ENCODE measurements around the gene CREBBP.
"Not testable (repeated sequence)": the region's sequence is repeated elsewhere in the genome, so short reads cannot be mapped to it uniquely, and the experiment has no call there.

CREBBP gene

GRCh38 chr16:3731126-3731935, 149.2 kb downstream of the CREBBP start:
- no peak for DNase-seq

GRCh38 chr16:3730161-3731125, 150.1 kb downstream of the CREBBP start:
- no peak for DNase-seq

GRCh38 chr16:3729161-3730112, 151.1 kb downstream of the CREBBP start:
- no peak for DNase-seq

GRCh38 chr16:3728424-3729160, 151.9 kb downstream of the CREBBP start:
- DNase-seq, result no peak

GRCh38 chr16:3727806-3728381, 152.6 kb downstream of the CREBBP start:
- no peak for DNase-seq

GRCh38 chr16:3726021-3726687, 154.4 kb downstream of the CREBBP start:
- no peak for DNase-seq

GRCh38 chr16:3725276-3725675, 155.2 kb downstream of the CREBBP start:
- DNase-seq, result no peak

GRCh38 chr16:3722508-3722907, 158.0 kb downstream of the CREBBP start:
- no peak for DNase-seq

GRCh38 chr16:3720418-3720817, 160.1 kb downstream of the CREBBP start:
- no peak for DNase-seq

GRCh38 chr16:3718628-3719027, 161.9 kb downstream of the CREBBP start:
- DNase-seq, result peak; percentile 31

- peak; percentile 48 for DNase-seq
Observed at GRCh38 chr16:3718019-3718391, 162.5 kb downstream of the CREBBP start.

- peak; percentile 89 for DNase-seq
Observed at GRCh38 chr16:3717235-3718018, 163.1 kb downstream of the CREBBP start, which contains the start of gene TRAP1. TRAP1 (minus strand) TSS chr16:3717524; CDS start chr16:3717508, 16 bp downstream.

- DNase-seq, result peak; percentile 73
Observed at GRCh38 chr16:3716831-3717234, 163.7 kb downstream of the CREBBP start.

GRCh38 chr16:3715430-3715829, 165.1 kb downstream of the CREBBP start:
- DNase-seq, result no peak

- not testable (repeated sequence) for DNase-seq
Observed at GRCh38 chr16:3714378-3714777, 166.1 kb downstream of the CREBBP start.

- DNase-seq, result no peak
Observed at GRCh38 chr16:3713587-3714242, 166.8 kb downstream of the CREBBP start.

GRCh38 chr16:3712861-3713372, 167.6 kb downstream of the CREBBP start:
- DNase-seq, result no peak

GRCh38 chr16:3706253-3707012, 174.1 kb downstream of the CREBBP start:
- DNase-seq, result no peak

Measured in hematopoietic multipotent progenitor cell treated with erythropoietin and hydrocortisone succinate and interleukin-3 and kit ligand, for 6 days (in vitro differentiated cells).